ENCODE measurements around the gene CDC16. TPM values are rescaled to one million over a fixed set of nuclear protein-coding genes. Genes with fewer than 3 reads are reported as not detected.

CDC16 gene
- total and polyA plus RNA-seq, 9 of the 15 experiments (the other 6 are each of a cell fraction or from before 2014, with no cell fraction given), result 23.2 to 102 (median 51.6) TPM

DNA sequence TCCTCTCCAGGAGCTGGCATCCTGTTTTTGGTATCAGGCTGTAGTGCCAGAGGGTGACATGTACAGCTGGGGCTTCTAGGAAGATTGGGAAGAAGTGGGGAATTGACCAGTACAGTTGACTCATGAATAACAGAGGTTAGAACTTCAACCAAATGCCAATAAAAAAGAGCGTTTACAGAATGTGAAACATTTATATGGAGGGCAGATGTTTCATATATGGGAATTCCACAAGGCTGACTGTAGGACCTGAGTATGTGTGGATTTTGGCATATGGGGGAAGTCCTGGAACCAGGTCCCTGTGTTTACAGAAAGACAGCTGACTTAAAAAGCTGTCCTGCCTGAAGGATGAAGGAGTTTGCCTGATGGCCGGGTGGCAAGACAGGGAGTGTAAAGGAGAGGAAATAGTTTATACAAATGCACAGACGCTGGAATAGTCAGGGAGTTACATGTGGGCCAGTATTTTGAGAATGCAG lies 84.8 kb downstream of the CDC16 start (continued):
- TF ChIP-seq KDM1A (IDR thresholded peaks at IDR 0.05) (no peak), STAT5A (IDR thresholded peaks at IDR 0.05; ENCODE audit: borderline replicate concordance, low read length) (no peak)

DNA sequence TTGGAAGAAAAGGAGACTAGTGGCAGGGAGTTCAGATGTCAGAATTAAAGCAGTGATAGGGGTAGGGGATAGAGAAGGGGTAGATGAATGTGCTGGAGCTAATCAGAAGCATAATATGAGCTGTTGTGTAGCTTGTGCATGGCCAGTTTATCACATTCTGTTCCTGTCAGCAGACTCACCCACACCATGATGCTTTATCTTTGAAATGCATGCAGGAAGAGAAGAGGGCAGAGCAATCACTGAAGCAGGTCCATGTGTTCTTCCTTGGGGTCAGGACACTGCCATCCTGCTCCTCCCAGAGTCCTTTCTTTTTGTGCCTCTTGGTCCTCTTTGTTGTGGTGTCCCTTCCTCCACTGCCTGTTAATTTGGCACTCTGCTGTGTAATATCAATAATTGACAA lies 85.4 kb downstream of the CDC16 start:
- POLR2A ChIA-PET, result interaction anchor here (0.9 to 1.0 kb wide), 2 partner anchors 8 to 17 kb away, joined by 3 read pairs; no protein-coding TSS in a partner anchor
- no peaks in the 10 kb centered on the region for H3K27me3 ChIP-seq (ENCODE audit: control insufficient read depth in 2 of 2, insufficient read depth in 2 of 2, low read length in 2 of 2)
- CTCF ChIA-PET (ENCODE audit: low intra/inter-chr PET ratio), result no interaction called here
- H3K4me3 ChIP-seq, result no peak overlapping the region
- DNase-seq (ENCODE audit: extremely low read depth in 1 of 4, low spot score in 3 of 4), result peak in 2 of 4 experiments; percentile 50 to 70
- no peaks in the 10 kb centered on the region for H3K9me3 ChIP-seq (replicated peaks; ENCODE audit: control insufficient read depth, insufficient read depth, low read depth, low read length)
- peak overlapping the region in 1 of 2 experiments; percentile 26; a peak in 2 of 4 replicates for H3K9ac ChIP-seq (ENCODE audit: insufficient read depth in 1 of 2, low read depth in 2 of 2, low read length in 2 of 2)
- peak; percentile 74 for ATAC-seq
- peaks cover 51% of the 10 kb centered on the region for H3K36me3 ChIP-seq (ENCODE audit: control insufficient read depth, insufficient read depth, low read length)
- peak overlapping the region; percentile 26 for H3K4me2 ChIP-seq (ENCODE audit: insufficient read depth, low read length)
- H3K79me2 ChIP-seq (ENCODE audit: control insufficient read depth, insufficient read depth, low read length), result peaks cover 83% of the 10 kb centered on the region
- no TSS peak for BruUV-seq (replicated peaks)
- FAIRE-seq, result peak; percentile 89
- H3K27ac ChIP-seq (ENCODE audit: extremely low read depth, low read depth, low read length), result peak overlapping the region; percentile 17; the same call in 1 of the 3 replicates
- peaks cover 20 to 22% of the 10 kb centered on the region in 2 experiments; a peak in 4 of 5 replicates for H3K4me1 ChIP-seq (replicated peaks in 1 of 2; ENCODE audit: control insufficient read depth in 2 of 2, insufficient read depth in 2 of 2, low read length in 2 of 2)
- intact Hi-C loops (cut with micrococcal nuclease) (no loop called here), in situ Hi-C loops (cut with MboI) (no loop called here)
- H2AFZ ChIP-seq (ENCODE audit: low read depth, low read length), result no peak overlapping the region
- H4K20me1 ChIP-seq (replicated peaks; ENCODE audit: control insufficient read depth, insufficient read depth, low read length), result peaks cover 12% of the 10 kb centered on the region; the same call in 1 of the 2 replicates
- H3K9me1 ChIP-seq (ENCODE audit: control insufficient read depth, insufficient read depth, low read length), result peaks cover 5% of the 10 kb centered on the region
- TF ChIP-seq, protein P1, sequence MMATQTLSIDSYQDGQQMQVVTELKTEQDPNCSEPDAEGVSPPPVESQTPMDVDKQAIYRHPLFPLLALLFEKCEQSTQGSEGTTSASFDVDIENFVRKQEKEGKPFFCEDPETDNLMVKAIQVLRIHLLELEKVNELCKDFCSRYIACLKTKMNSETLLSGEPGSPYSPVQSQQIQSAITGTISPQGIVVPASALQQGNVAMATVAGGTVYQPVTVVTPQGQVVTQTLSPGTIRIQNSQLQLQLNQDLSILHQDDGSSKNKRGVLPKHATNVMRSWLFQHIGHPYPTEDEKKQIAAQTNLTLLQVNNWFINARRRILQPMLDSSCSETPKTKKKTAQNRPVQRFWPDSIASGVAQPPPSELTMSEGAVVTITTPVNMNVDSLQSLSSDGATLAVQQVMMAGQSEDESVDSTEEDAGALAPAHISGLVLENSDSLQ (IDR thresholded peaks at IDR 0.05), result peak; percentile 24; the same call in 1 of the 2 replicates
- TF ChIP-seq TAL1 (IDR thresholded peaks at IDR 0.05) (peak; percentile 44; the same call in 1 of the 2 replicates), NRF1 (conservative IDR thresholded peaks at IDR 0.05 in 1 of 2, IDR thresholded peaks at IDR 0.05 in 1 of 2) (no peak), TEAD4 (IDR thresholded peaks at IDR 0.05; ENCODE audit: low read length) (peak; percentile 32; the same call in 1 of the 2 replicates), TEAD4 (CRISPR knock-in tag; IDR thresholded peaks at IDR 0.05; ENCODE audit: borderline replicate concordance) (no peak), EGR1 (conservative IDR thresholded peaks at IDR 0.05) (0 out of 2 replicates have a peak, but pooled peaks have one; percentile 27)
- TF ChIP-seq, protein P2, sequence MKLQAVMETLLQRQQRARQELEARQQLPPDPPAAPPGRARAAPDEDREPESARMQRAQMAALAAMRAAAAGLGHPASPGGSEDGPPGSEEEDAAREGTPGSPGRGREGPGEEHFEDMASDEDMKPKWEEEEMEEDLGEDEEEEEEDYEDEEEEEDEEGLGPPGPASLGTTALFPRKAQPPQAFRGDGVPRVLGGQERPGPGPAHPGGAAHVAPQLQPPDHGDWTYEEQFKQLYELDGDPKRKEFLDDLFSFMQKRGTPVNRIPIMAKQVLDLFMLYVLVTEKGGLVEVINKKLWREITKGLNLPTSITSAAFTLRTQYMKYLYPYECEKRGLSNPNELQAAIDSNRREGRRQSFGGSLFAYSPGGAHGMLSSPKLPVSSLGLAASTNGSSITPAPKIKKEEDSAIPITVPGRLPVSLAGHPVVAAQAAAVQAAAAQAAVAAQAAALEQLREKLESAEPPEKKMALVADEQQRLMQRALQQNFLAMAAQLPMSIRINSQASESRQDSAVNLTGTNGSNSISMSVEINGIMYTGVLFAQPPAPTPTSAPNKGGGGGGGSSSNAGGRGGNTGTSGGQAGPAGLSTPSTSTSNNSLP (IDR thresholded peaks at IDR 0.05; ENCODE audit: borderline replicate concordance, low read depth, low read length), result 0 out of 2 replicates have a peak, but pooled peaks have one; percentile 24
- TF ChIP-seq, protein P3, sequence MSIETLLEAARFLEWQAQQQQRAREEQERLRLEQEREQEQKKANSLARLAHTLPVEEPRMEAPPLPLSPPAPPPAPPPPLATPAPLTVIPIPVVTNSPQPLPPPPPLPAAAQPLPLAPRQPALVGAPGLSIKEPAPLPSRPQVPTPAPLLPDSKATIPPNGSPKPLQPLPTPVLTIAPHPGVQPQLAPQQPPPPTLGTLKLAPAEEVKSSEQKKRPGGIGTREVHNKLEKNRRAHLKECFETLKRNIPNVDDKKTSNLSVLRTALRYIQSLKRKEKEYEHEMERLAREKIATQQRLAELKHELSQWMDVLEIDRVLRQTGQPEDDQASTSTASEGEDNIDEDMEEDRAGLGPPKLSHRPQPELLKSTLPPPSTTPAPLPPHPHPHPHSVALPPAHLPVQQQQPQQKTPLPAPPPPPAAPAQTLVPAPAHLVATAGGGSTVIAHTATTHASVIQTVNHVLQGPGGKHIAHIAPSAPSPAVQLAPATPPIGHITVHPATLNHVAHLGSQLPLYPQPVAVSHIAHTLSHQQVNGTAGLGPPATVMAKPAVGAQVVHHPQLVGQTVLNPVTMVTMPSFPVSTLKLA (conservative IDR thresholded peaks at IDR 0.05), result peak in 1 of 2 experiments; percentile 62; a peak in 2 of 4 replicates
- TF ChIP-seq, protein P4, sequence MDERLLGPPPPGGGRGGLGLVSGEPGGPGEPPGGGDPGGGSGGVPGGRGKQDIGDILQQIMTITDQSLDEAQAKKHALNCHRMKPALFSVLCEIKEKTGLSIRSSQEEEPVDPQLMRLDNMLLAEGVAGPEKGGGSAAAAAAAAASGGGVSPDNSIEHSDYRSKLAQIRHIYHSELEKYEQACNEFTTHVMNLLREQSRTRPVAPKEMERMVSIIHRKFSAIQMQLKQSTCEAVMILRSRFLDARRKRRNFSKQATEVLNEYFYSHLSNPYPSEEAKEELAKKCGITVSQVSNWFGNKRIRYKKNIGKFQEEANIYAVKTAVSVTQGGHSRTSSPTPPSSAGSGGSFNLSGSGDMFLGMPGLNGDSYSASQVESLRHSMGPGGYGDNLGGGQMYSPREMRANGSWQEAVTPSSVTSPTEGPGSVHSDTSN (CRISPR knock-in tag; IDR thresholded peaks at IDR 0.05; ENCODE audit: low read depth), result no peak
- TF ChIP-seq, protein P4 (tag; conservative IDR thresholded peaks at IDR 0.05; ENCODE audit: low read depth), result peak; percentile 47; the same call in 1 of the 2 replicates
